Neural cell (in vitro differentiated cells): ENCODE data around the gene EDRF1. TPM values are rescaled to one million over a fixed set of nuclear protein-coding genes. Genes with fewer than 3 reads are reported as not detected.

Source experiments
- H2AFZ ChIP-seq: fragments of 200-600, 300-800 bp; sonication (generic), shearing (Covaris generic); 2 replicates; pipeline ENCODE4 v1.6.0; 2014; ENCODE audit warnings: low read depth, mild to moderate bottlenecking, antibody characterized with exemption, low read length, moderate library complexity
- H3F3A ChIP-seq: fragments of 200-600 bp; shearing (Covaris generic); 2 replicates; pipeline ENCODE4 v1.6.1; 2016; ENCODE audit warnings: mild to moderate bottlenecking, moderate library complexity, mixed read lengths, antibody characterized with exemption, low read length; ENCODE audit not compliant: insufficient read depth, poor library complexity, severe bottlenecking
- H3K27ac ChIP-seq: fragments of 200-600, 300-800 bp; sonication (generic), shearing (Covaris generic); 2 replicates; pipeline ENCODE4 v1.5.1; 2014; ENCODE audit warnings: mild to moderate bottlenecking, low read length, moderate library complexity
- H3K27me3 ChIP-seq: fragments of 300-800, 200-600 bp; sonication (generic), shearing (Covaris generic); 2 replicates; pipeline ENCODE4 v1.6.0; 2014; ENCODE audit warnings: mild to moderate bottlenecking, low read depth, low read length, moderate library complexity; ENCODE audit not compliant: insufficient read depth
- H3K36me3 ChIP-seq: fragments of 300-800, 200-600 bp; sonication (generic), shearing (Covaris generic); 2 replicates; pipeline ENCODE4 v1.5.1; 2014; ENCODE audit warnings: mild to moderate bottlenecking, antibody characterized with exemption, low read length, moderate library complexity; ENCODE audit not compliant: insufficient read depth
- H3K4me2 ChIP-seq: fragments of 300-800, 200-600 bp; sonication (generic), shearing (Covaris generic); 2 replicates; pipeline ENCODE4 v1.6.0; 2014; ENCODE audit warnings: mild to moderate bottlenecking, low read length
- H3K4me3 ChIP-seq: fragments of 300-800, 200-600 bp; sonication (generic), shearing (Covaris generic); 2 replicates; pipeline ENCODE4 v1.5.1; 2014; ENCODE audit warnings: mild to moderate bottlenecking, low read length, moderate library complexity
- H3K79me2 ChIP-seq: fragments of 200-600 bp; shearing (Covaris generic); replicated peaks from 2 replicates; pipeline ENCODE4 v1.6.0; 2014; ENCODE audit warnings: mild to moderate bottlenecking, low read length, moderate library complexity; ENCODE audit not compliant: insufficient read depth
- H3K9ac ChIP-seq: fragments of 300-800, 200-600 bp; sonication (generic), shearing (Covaris generic); 2 replicates; pipeline ENCODE4 v1.6.1; 2016; ENCODE audit warnings: mild to moderate bottlenecking, low read length, mixed read lengths
- H3K9me2 ChIP-seq: fragments of 200-600 bp; shearing (Covaris generic); 2 replicates; pipeline ENCODE4 v1.6.1; 2016; ENCODE audit warnings: mild to moderate bottlenecking, low read length, mixed read lengths; ENCODE audit not compliant: insufficient read depth
- H3K9me3 ChIP-seq: fragments of 200-600, 300-800 bp; sonication (generic), shearing (Covaris generic); 2 replicates; pipeline ENCODE4 v1.6.1; 2016; ENCODE audit warnings: mild to moderate bottlenecking, mixed run types, low read length, moderate library complexity, mixed read lengths
- H4K20me1 ChIP-seq: fragments of 200-600 bp; shearing (Covaris generic); 2 replicates; pipeline ENCODE4 v1.6.1; 2016; ENCODE audit warnings: mild to moderate bottlenecking, mixed run types; ENCODE audit not compliant: insufficient read depth
- EP300 ChIP-seq: fragments of 450-650 bp; conservative IDR thresholded peaks from 2 replicates; pipeline ENCODE4 v1.6.1; 2014; ENCODE audit warnings: antibody characterized with exemption, mild to moderate bottlenecking, moderate library complexity; ENCODE audit not compliant: poor library complexity, severe bottlenecking
- EZH2 ChIP-seq: fragments of 200-600, 300-800 bp; shearing (Covaris generic), sonication (generic); IDR thresholded peaks from 2 replicates; pipeline ENCODE4 v1.6.1; 2014; ENCODE audit warnings: antibody characterized with exemption, low read length, borderline replicate concordance, mild to moderate bottlenecking; ENCODE audit not compliant: insufficient read depth, poor library complexity, severe bottlenecking
- MXI1 ChIP-seq: fragments of 450-650 bp; conservative IDR thresholded peaks from 2 replicates; pipeline ENCODE4 v1.6.1; 2014; ENCODE audit warnings: antibody characterized with exemption, mild to moderate bottlenecking; ENCODE audit not compliant: poor library complexity, severe bottlenecking
- POLR2AphosphoS5 ChIP-seq: IDR thresholded peaks from 2 replicates; pipeline ENCODE4 v1.6.1; 2012
- RAD21 ChIP-seq: fragments of 450-650 bp; conservative IDR thresholded peaks from 2 replicates; pipeline ENCODE4 v1.6.1; 2014; ENCODE audit warnings: antibody characterized with exemption, mild to moderate bottlenecking, moderate library complexity
- SMC3 ChIP-seq: fragments of 450-650 bp; conservative IDR thresholded peaks from 2 replicates; pipeline ENCODE4 v1.6.1; 2014; ENCODE audit warnings: antibody characterized with exemption, mild to moderate bottlenecking, moderate library complexity; ENCODE audit not compliant: poor library complexity
- TAF1 ChIP-seq: IDR thresholded peaks from 2 replicates; pipeline ENCODE4 v1.6.1; 2012; ENCODE audit warnings: low read depth
- polyA plus RNA-seq: library from polyadenylated mRNA; depleted of rRNA; stranded (reverse); fragments of >200 nt; gene quantifications from 2 replicates; pipeline ENCODE4 v1.2.3, GENCODE V29; 2014
- TF ChIP-seq, protein P1 (sequence below): fragments of 450-650 bp; IDR thresholded peaks from 2 replicates; pipeline ENCODE4 v1.5.1; 2014; ENCODE audit warnings: antibody characterized with exemption, mild to moderate bottlenecking, moderate library complexity; ENCODE audit not compliant: poor library complexity, severe bottlenecking
- TF ChIP-seq, protein P2 (sequence below): IDR thresholded peaks from 2 replicates; pipeline ENCODE4 v1.6.1; 2012; ENCODE audit warnings: borderline replicate concordance

EDRF1 gene
- polyA plus RNA-seq, 1 donor from 2014 or later: 54.1 TPM

DNA sequence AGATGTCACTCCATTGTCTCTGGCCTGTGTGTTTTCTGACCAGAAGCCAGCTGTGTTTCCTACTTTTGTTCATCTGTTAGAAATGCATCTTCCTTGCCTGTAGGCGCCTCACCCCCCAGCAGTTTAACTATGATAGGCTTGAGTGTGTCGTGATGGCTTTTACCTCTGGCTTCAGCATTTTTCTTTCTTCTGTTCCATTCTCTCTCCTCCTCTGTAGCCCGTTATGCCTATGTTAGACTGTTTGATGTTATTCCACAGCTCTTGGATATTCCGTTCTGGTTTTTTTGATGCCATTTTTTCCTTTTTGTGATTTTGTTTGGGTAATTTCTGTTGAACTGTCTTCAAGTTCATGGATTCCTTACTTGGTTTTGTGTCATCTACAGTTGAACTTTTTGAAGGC is 38.2 kb downstream of the EDRF1 start:
- H3K27me3 ChIP-seq: no peaks in the 10 kb centered on the region
- H2AFZ ChIP-seq: no peak overlapping the region
- H3K79me2 ChIP-seq: no peaks in the 10 kb centered on the region
- TF ChIP-seq EZH2: no peak
- TF ChIP-seq POLR2AphosphoS5: no peak
- no peak for TF ChIP-seq SMC3
- no peak for TF ChIP-seq EP300
- TF ChIP-seq, protein P1, sequence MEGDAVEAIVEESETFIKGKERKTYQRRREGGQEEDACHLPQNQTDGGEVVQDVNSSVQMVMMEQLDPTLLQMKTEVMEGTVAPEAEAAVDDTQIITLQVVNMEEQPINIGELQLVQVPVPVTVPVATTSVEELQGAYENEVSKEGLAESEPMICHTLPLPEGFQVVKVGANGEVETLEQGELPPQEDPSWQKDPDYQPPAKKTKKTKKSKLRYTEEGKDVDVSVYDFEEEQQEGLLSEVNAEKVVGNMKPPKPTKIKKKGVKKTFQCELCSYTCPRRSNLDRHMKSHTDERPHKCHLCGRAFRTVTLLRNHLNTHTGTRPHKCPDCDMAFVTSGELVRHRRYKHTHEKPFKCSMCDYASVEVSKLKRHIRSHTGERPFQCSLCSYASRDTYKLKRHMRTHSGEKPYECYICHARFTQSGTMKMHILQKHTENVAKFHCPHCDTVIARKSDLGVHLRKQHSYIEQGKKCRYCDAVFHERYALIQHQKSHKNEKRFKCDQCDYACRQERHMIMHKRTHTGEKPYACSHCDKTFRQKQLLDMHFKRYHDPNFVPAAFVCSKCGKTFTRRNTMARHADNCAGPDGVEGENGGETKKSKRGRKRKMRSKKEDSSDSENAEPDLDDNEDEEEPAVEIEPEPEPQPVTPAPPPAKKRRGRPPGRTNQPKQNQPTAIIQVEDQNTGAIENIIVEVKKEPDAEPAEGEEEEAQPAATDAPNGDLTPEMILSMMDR: no peak
- no peak for TF ChIP-seq RAD21
- TF ChIP-seq, protein P2, sequence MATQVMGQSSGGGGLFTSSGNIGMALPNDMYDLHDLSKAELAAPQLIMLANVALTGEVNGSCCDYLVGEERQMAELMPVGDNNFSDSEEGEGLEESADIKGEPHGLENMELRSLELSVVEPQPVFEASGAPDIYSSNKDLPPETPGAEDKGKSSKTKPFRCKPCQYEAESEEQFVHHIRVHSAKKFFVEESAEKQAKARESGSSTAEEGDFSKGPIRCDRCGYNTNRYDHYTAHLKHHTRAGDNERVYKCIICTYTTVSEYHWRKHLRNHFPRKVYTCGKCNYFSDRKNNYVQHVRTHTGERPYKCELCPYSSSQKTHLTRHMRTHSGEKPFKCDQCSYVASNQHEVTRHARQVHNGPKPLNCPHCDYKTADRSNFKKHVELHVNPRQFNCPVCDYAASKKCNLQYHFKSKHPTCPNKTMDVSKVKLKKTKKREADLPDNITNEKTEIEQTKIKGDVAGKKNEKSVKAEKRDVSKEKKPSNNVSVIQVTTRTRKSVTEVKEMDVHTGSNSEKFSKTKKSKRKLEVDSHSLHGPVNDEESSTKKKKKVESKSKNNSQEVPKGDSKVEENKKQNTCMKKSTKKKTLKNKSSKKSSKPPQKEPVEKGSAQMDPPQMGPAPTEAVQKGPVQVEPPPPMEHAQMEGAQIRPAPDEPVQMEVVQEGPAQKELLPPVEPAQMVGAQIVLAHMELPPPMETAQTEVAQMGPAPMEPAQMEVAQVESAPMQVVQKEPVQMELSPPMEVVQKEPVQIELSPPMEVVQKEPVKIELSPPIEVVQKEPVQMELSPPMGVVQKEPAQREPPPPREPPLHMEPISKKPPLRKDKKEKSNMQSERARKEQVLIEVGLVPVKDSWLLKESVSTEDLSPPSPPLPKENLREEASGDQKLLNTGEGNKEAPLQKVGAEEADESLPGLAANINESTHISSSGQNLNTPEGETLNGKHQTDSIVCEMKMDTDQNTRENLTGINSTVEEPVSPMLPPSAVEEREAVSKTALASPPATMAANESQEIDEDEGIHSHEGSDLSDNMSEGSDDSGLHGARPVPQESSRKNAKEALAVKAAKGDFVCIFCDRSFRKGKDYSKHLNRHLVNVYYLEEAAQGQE: no peak
- TF ChIP-seq MXI1: no peak
- TF ChIP-seq TAF1: no peak
- peaks cover 27% of the 10 kb centered on the region for H3K36me3 ChIP-seq
- H3K4me3 ChIP-seq: no peak overlapping the region
- H3K9me3 ChIP-seq: no peaks in the 10 kb centered on the region
- H3K27ac ChIP-seq: no peak overlapping the region
- H3F3A ChIP-seq: no peaks in the 10 kb centered on the region
- no peaks in the 10 kb centered on the region for H4K20me1 ChIP-seq
- no peaks in the 10 kb centered on the region for H3K9me2 ChIP-seq
- H3K4me2 ChIP-seq: no peak overlapping the region
- no peak overlapping the region for H3K9ac ChIP-seq

DNA sequence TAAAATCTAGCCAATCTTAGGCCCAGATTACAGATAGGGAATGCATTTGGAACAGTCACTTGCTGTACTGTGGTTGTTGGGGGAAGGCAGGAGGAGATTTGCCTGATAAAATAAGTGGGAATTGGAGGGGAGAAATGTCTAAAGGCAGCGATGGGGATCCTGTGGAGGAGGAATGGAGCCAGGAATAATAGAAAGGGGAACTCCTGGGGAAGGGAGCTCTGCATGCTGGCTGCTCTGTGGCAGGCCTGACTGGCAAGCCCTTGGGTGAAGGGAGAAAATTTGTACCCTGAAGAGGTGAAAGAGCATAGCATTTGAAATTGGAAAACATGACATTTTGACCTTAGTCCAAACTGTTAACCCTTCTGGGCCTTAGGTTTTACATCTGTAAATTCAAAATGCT is 42.5 kb downstream of the EDRF1 start:
- Histone ChIP-seq H3F3A (no peaks in the 10 kb centered on the region), H2AFZ (no peak overlapping the region), H4K20me1 (no peaks in the 10 kb centered on the region), H3K9me2 (no peaks in the 10 kb centered on the region), H3K27ac (no peak overlapping the region), H3K4me2 (no peak overlapping the region), H3K9ac (no peak overlapping the region), H3K4me3 (no peak overlapping the region), H3K36me3 (peaks cover 30% of the 10 kb centered on the region), H3K9me3 (no peaks in the 10 kb centered on the region), H3K27me3 (no peaks in the 10 kb centered on the region), H3K79me2 (no peaks in the 10 kb centered on the region)
- TF ChIP-seq POLR2AphosphoS5 (no peak), SMC3 (no peak), RAD21 (no peak), EP300 (no peak), EZH2 (no peak), TAF1 (no peak), MXI1 (no peak)
- TF ChIP-seq, protein P1: no peak
- TF ChIP-seq, protein P2: no peak
